NB4 (cell line): ENCODE data around the gene KLHL25.
"Not testable (repeated sequence)": the region's sequence is repeated elsewhere in the genome, so short reads cannot be mapped to it uniquely, and the experiment has no call there.

ENCODE experiments used
- DNase-seq: peaks from one replicate; pipeline ENCODE4 v3.0.0; 2010; ENCODE audit warnings: low read depth
- H3K4me3 ChIP-seq: one replicate; pipeline ENCODE4 v1.5.1; 2011; ENCODE audit warnings: mild to moderate bottlenecking, low read depth, low read length, moderate library complexity
- CTCF ChIP-seq: IDR thresholded peaks from one replicate; pipeline ENCODE4 v1.5.1; 2012; ENCODE audit warnings: low read depth, low read length
- MYC ChIP-seq: IDR thresholded peaks from 2 replicates; pipeline ENCODE4 v1.6.1; 2011; ENCODE audit warnings: low read depth, low read length
- POLR2A ChIP-seq: IDR thresholded peaks from 2 replicates; pipeline ENCODE4 v1.6.1; 2011; ENCODE audit warnings: mild to moderate bottlenecking; ENCODE audit not compliant: insufficient read length; ENCODE audit errors: extremely low read depth
- TF ChIP-seq, protein P1 (sequence below): IDR thresholded peaks from 2 replicates; pipeline ENCODE4 v1.6.1; 2011; ENCODE audit warnings: low read depth, low read length

KLHL25 gene

DNA sequence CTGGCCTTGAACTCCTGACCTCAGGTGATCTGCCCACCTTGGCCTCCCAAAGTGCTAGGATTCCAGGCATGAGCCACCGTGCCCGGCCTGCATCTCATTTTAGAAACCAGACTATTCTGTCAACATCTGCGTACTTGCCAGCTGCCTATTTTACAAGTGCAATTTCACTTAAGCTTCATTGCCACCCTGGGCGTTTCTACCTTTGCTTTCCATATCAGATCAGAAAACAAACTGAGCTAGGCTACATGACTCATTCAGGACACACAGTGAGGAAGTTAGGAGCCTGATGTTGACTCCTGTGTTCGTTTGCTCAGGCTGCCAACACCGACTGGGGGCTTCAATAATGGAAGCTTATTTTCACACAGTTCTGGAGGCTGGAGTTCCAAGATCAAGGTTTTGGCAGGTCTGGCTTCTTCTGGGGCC lies 42.3 kb upstream of the KLHL25 start:
- DNase-seq = peak; percentile 28
- no peak overlapping the region for H3K4me3 ChIP-seq
- TF ChIP-seq, protein P1, sequence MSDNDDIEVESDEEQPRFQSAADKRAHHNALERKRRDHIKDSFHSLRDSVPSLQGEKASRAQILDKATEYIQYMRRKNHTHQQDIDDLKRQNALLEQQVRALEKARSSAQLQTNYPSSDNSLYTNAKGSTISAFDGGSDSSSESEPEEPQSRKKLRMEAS = no peak
- TF ChIP-seq MYC (no peak), CTCF (no peak), POLR2A (no peak)

GRCh38 chr15:85834651-85835050 lies 39.9 kb upstream of the KLHL25 start:
- no peak for TF ChIP-seq POLR2A
- TF ChIP-seq, protein P1 = no peak
- TF ChIP-seq CTCF = no peak
- no peak for TF ChIP-seq MYC
- no peak overlapping the region for H3K4me3 ChIP-seq
- no peak for DNase-seq

- H3K4me3 ChIP-seq = no peak overlapping the region
- TF ChIP-seq MYC = no peak
- TF ChIP-seq, protein P1 = no peak
- no peak for TF ChIP-seq POLR2A
- no peak for TF ChIP-seq CTCF
- peak; percentile 73 for DNase-seq
These were observed 37.7 kb upstream of the KLHL25 start for GRCh38 chr15:85832394-85832793.

- TF ChIP-seq, protein P1 = no peak
- TF ChIP-seq CTCF = peak; percentile 48
- TF ChIP-seq MYC = no peak
- TF ChIP-seq POLR2A = no peak
- peak; percentile 53 for DNase-seq
These were observed 36.8 kb upstream of the KLHL25 start for GRCh38 chr15:85831415-85832113.

GRCh38 chr15:85829754-85830153 lies 35.0 kb upstream of the KLHL25 start:
- not testable (repeated sequence) for H3K4me3 ChIP-seq, DNase-seq

More at GRCh38 chr15:85831415-85832113, 36.8 kb upstream of the KLHL25 start:
- no peak overlapping the region for H3K4me3 ChIP-seq

DNA sequence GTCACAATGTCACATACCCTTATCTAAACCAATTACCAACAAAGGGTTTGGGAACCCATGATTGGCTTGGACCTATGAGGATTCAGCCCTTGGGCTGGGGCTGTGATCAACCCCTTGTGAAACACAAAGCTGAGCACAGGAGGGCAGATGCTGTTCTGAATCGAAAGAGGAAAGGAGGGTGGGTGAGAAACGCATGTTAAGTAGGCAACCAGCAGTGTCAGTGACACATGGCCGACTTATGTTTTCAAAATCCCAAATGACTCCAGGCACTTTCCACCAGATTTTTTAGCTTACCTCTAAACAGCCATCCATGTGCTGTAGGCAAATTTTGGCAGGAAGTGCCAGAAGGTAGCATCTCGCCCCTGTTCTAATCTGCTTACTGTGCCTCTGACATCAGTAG lies 34.1 kb upstream of the KLHL25 start:
- H3K4me3 ChIP-seq = no peak overlapping the region
- DNase-seq = no peak
- TF ChIP-seq, protein P1 = no peak
- TF ChIP-seq MYC = no peak
- TF ChIP-seq POLR2A = no peak

GRCh38 chr15:85828126-85828525 lies 33.4 kb upstream of the KLHL25 start:
- no peak for DNase-seq

More at GRCh38 chr15:85828126-85828525, 33.4 kb upstream of the KLHL25 start:
- TF ChIP-seq MYC (no peak), CTCF (no peak), POLR2A (no peak)
- TF ChIP-seq, protein P1 = no peak
- no peak overlapping the region for H3K4me3 ChIP-seq
